Mucosa of rectum (tissue), 2 donors: Measurements from ENCODE around the gene ITIH6.
"Not testable (repeated sequence)": the region's sequence is repeated elsewhere in the genome, so short reads cannot be mapped to it uniquely, and the experiment has no call there.

Source experiments
- H3K27ac ChIP-seq, 2 donors: one replicate each; pipeline ENCODE4 v1.7.0; 2013; ENCODE audit warnings: inconsistent platforms in 2 of 2, low read depth in 2 of 2, low read length in 2 of 2
- H3K27me3 ChIP-seq, 2 donors: one replicate each; pipeline ENCODE4 v1.7.0; 2013; ENCODE audit warnings: low read length in 2 of 2; ENCODE audit not compliant: control insufficient read depth in 2 of 2, insufficient read depth in 2 of 2
- H3K36me3 ChIP-seq, 2 donors: one replicate each; pipeline ENCODE4 v1.7.0; 2013; ENCODE audit warnings: low read length in 2 of 2; ENCODE audit not compliant: control insufficient read depth in 2 of 2, insufficient read depth in 2 of 2
- H3K4me1 ChIP-seq, 2 donors: one replicate each; pipeline ENCODE4 v1.7.0; 2013; ENCODE audit warnings: low read length in 2 of 2, mild to moderate bottlenecking in 1 of 2; ENCODE audit not compliant: control insufficient read depth in 2 of 2, insufficient read depth in 2 of 2
- H3K4me3 ChIP-seq, 2 donors: one replicate each; pipeline ENCODE4 v1.7.0; 2013; ENCODE audit warnings: low read length in 2 of 2
- H3K9ac ChIP-seq, 2 donors: one replicate each; pipeline ENCODE4 v1.7.0; 2013; ENCODE audit warnings: low read length in 2 of 2, low read depth in 1 of 2, mild to moderate bottlenecking in 1 of 2
- H3K9me3 ChIP-seq, 2 donors: one replicate each; pipeline ENCODE4 v1.7.0; 2013; ENCODE audit warnings: low read length in 2 of 2; ENCODE audit not compliant: control insufficient read depth in 2 of 2
- donor health status: healthy.
- donor health status: Normal muscosa, but diverticular disease.

The ITIH6 gene

GRCh38 chrX:54798137-54798536 is at the start of gene ITIH6:
Gene ITIH6, minus strand, starts transcription at chrX:54798255. Its CDS starts 45 bp downstream, at chrX:54798210.
- Histone ChIP-seq H3K4me3 (no peak within 1 kb of the TSS), H3K36me3 (no peaks in the 10 kb centered on the region), H3K27ac (no peak within 1 kb of the TSS), H3K9ac (no peak within 1 kb of the TSS), H3K9me3 (no peaks in the 10 kb centered on the region), H3K4me1 (no peaks in the 10 kb centered on the region), H3K27me3 (peaks cover 0 to 3% of the 10 kb centered on the region in 2 donors)

DNA sequence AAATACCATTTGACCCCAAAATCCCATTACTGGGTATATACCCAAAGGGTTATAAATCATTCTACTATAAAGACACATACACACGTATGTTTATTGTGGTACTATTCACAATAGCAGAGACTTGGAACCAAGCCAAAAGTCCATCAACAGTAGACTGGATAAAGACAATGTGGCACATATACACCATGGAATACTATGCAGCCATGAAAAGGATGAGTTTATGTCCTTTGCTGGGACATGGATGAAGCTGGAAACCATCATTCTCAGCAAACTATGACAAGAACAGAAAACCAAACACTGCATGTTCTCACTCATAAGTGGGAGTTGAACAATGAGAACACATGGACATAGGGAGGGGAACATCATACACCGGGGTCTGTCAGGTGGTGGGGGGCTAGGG is 49.6 kb upstream of the ITIH6 start:
- H3K4me1 ChIP-seq, H3K4me3 ChIP-seq, H3K27ac ChIP-seq, H3K9ac ChIP-seq, H3K27me3 ChIP-seq, H3K9me3 ChIP-seq, H3K36me3 ChIP-seq: not testable (repeated sequence)

GRCh38 chrX:54843050-54843449 is 45.0 kb upstream of the ITIH6 start:
- no peak overlapping the region for H3K9ac ChIP-seq
- H3K27me3 ChIP-seq, result peaks cover 0 to 5% of the 10 kb centered on the region in 2 donors
- H3K27ac ChIP-seq, result no peak overlapping the region
- H3K9me3 ChIP-seq, result no peaks in the 10 kb centered on the region
- no peak overlapping the region for H3K4me3 ChIP-seq
- no peaks in the 10 kb centered on the region for H3K4me1 ChIP-seq
- H3K36me3 ChIP-seq, result no peaks in the 10 kb centered on the region

GRCh38 chrX:54842607-54843006 is 44.6 kb upstream of the ITIH6 start:
- Histone ChIP-seq H3K4me3 (no peak overlapping the region), H3K36me3 (no peaks in the 10 kb centered on the region), H3K9me3 (no peaks in the 10 kb centered on the region), H3K9ac (no peak overlapping the region), H3K4me1 (no peaks in the 10 kb centered on the region), H3K27ac (no peak overlapping the region), H3K27me3 (peaks cover 0 to 5% of the 10 kb centered on the region in 2 donors)

DNA sequence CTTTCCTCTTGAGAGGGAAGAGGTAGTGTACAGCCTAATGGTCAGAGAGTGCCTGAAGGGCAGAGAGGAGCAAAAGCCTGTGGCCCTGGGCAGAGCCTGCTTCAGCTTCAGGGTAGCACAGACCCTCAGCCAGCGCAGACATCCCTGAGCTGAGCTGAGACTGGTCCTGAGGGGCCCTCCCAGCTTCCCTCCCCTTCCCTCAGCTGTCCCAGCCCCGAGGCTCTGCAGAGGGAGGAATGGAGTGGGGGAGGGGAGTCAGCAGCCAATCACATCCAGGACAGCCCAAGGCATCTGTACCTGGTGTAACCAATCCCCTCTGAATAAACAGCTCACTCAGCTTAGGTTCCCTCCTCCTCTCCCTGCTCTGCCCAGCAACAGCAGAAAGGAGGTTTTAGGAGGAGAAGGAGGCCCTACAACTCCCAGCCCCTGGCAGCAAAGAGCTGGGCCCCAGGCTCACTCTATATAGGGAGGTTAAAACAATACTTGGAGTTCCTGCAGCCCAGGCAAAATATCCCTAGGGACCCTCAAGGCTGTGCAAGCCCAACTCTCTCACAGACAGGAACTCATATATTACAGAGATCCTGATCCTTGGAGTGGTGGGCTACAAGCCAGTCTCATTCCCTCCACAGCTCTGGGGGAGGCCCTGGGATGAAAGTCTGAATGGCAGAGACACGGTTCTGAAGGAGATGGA is 43.3 kb upstream of the ITIH6 start:
- H3K9ac ChIP-seq, H3K27me3 ChIP-seq, H3K4me3 ChIP-seq, H3K36me3 ChIP-seq, H3K9me3 ChIP-seq, H3K27ac ChIP-seq, H3K4me1 ChIP-seq: not testable (repeated sequence)

GRCh38 chrX:54838583-54838982 is 40.5 kb upstream of the ITIH6 start:
- no peak overlapping the region for H3K27ac ChIP-seq
- no peaks in the 10 kb centered on the region for H3K36me3 ChIP-seq
- no peak overlapping the region for H3K4me3 ChIP-seq
- H3K9me3 ChIP-seq, result no peaks in the 10 kb centered on the region
- no peaks in the 10 kb centered on the region for H3K4me1 ChIP-seq
- H3K27me3 ChIP-seq, result peaks cover 0 to 8% of the 10 kb centered on the region in 2 donors
- no peak overlapping the region for H3K9ac ChIP-seq

- Histone ChIP-seq H3K27me3 (no peaks in the 10 kb centered on the region), H3K4me1 (no peaks in the 10 kb centered on the region), H3K9ac (no peak overlapping the region), H3K4me3 (no peak overlapping the region), H3K9me3 (no peaks in the 10 kb centered on the region), H3K36me3 (no peaks in the 10 kb centered on the region), H3K27ac (no peak overlapping the region)
These were observed 28.5 kb upstream of the ITIH6 start for GRCh38 chrX:54826598-54826997.

DNA sequence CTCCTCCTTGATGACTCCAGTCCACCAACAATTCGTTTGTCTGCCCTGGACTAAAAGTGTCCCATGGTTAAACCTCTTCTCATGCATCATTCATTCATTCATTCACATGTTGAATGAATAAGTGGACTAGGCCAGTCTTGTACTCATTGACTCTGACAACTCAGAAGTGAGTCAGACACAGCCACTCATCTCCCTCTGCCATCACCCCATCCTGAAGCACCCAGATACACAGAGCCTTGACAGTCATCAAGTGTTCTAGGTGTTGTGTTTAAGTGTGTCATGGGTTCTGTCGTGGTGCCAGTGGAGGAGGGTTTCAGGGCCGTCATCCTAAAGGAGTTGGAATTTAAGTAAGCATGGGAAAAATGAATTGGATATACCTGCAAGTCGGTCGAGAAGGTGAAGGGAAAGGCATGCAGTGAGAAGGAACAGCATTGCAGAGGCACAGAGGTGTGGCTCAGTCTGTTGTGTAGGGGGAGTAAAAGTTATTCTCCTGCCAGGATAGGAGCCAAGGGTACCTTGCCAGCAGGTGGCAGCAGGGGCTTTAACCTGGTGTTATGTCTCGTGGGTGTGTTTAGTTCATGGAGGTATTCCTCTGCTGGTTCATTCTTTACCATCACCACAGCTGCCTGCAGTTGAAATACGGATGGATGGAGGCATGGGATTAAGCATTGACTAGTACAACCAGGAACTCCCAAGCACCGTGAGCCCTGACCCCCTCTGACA is 27.8 kb upstream of the ITIH6 start:
- Histone ChIP-seq H3K9ac (no peak overlapping the region), H3K27me3 (no peaks in the 10 kb centered on the region), H3K27ac (no peak overlapping the region), H3K4me3 (no peak overlapping the region), H3K36me3 (no peaks in the 10 kb centered on the region), H3K4me1 (no peaks in the 10 kb centered on the region), H3K9me3 (no peaks in the 10 kb centered on the region)

DNA sequence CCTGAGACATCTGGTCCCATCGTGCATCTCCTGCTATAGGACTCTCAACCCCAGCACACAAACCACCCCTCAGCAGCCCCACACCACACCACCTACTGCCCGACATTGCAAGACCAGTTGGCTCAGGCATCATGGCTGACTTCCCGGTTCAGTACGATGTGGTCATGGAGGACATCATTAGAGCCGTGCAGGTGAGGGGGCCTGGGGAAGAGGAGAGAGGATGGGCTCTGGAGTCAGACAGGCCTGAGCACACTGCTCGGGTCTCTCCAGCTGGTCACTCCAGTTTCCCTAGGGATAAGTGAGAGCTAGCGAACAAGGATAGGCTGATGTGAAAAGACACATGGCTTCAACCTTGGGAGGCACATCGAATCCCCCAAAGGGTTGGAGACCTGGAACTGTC is 26.7 kb upstream of the ITIH6 start:
- Histone ChIP-seq H3K36me3 (no peaks in the 10 kb centered on the region), H3K27me3 (no peaks in the 10 kb centered on the region), H3K4me1 (no peaks in the 10 kb centered on the region), H3K9me3 (no peaks in the 10 kb centered on the region), H3K9ac (no peak overlapping the region), H3K4me3 (no peak overlapping the region), H3K27ac (no peak overlapping the region)

DNA sequence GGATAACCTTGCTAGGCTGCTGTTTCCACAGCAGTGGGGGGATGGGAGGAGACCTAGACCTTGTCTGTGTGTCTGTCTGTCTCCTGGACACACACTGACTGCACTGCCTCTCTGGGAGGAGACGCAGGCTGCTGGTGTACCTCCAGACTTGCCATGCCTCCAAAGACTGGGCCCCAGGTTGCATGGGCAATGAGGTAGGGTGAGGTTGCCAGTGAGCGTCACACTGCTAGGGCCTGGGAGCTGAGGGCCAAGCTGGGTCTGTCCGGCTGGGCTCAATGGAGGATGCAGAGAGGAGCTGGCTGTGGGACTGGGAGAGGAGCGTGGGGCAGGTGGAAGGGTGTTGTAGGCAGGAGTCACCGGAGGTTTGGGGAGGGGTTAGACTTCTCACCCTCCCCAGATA is 26.1 kb upstream of the ITIH6 start:
- Histone ChIP-seq H3K9me3 (no peaks in the 10 kb centered on the region), H3K36me3 (no peaks in the 10 kb centered on the region), H3K4me3 (no peak overlapping the region), H3K27ac (no peak overlapping the region), H3K4me1 (no peaks in the 10 kb centered on the region), H3K27me3 (no peaks in the 10 kb centered on the region), H3K9ac (no peak overlapping the region)
